NCI-H2029 (cell line): Measurements from ENCODE around the gene ELOVL5.
"Not testable (repeated sequence)": the region's sequence is repeated elsewhere in the genome, so short reads cannot be mapped to it uniquely, and the experiment has no call there.

Experiments
- DNase-seq: peaks from one replicate; lab custom pipeline; 2025; lab: John Stamatoyannopoulos, UW

Gene ELOVL5

GRCh38 chr6:53359095-53359842, 10.5 kb upstream of the ELOVL5 start:
- DNase-seq, result peak; percentile 85

- DNase-seq, result no peak
Observed at GRCh38 chr6:53358440-53359094, 9.8 kb upstream of the ELOVL5 start.

GRCh38 chr6:53357576-53358360, 9.0 kb upstream of the ELOVL5 start:
- DNase-seq, result no peak

- no peak for DNase-seq
Observed at GRCh38 chr6:53353624-53354023, 4.9 kb upstream of the ELOVL5 start.

GRCh38 chr6:53352360-53352759, 3.6 kb upstream of the ELOVL5 start:
- no peak for DNase-seq

- DNase-seq, result no peak
Observed at GRCh38 chr6:53349209-53349693, 501 bp upstream of the ELOVL5 start.

- peak; percentile 46 for DNase-seq
Observed at GRCh38 chr6:53347921-53348370, 804 bp downstream of the ELOVL5 start.

- DNase-seq, result peak; percentile 19
Observed at GRCh38 chr6:53347250-53347920, 1.4 kb downstream of the ELOVL5 start.

- not testable (repeated sequence) for DNase-seq
Observed at GRCh38 chr6:53346049-53346448, 2.7 kb downstream of the ELOVL5 start.

GRCh38 chr6:53344969-53345368, 3.8 kb downstream of the ELOVL5 start:
- no peak for DNase-seq

GRCh38 chr6:53343092-53343491, 5.7 kb downstream of the ELOVL5 start:
- DNase-seq, result no peak

- DNase-seq, result no peak
Observed at GRCh38 chr6:53342217-53342616, 6.5 kb downstream of the ELOVL5 start.

- DNase-seq, result no peak
Observed at GRCh38 chr6:53340536-53340935, 8.2 kb downstream of the ELOVL5 start.

- DNase-seq, result no peak
Observed at GRCh38 chr6:53339424-53339823, 9.3 kb downstream of the ELOVL5 start.

GRCh38 chr6:53338304-53338703, 10.4 kb downstream of the ELOVL5 start:
- no peak for DNase-seq

- DNase-seq, result no peak
Observed at GRCh38 chr6:53336070-53336469, 12.7 kb downstream of the ELOVL5 start.

GRCh38 chr6:53335224-53335994, 13.3 kb downstream of the ELOVL5 start:
- DNase-seq, result peak; percentile 68

- no peak for DNase-seq
Observed at GRCh38 chr6:53333439-53334408, 15.0 kb downstream of the ELOVL5 start.

GRCh38 chr6:53331678-53332077, 17.1 kb downstream of the ELOVL5 start:
- DNase-seq, result no peak

- no peak for DNase-seq
Observed at GRCh38 chr6:53330137-53330536, 18.6 kb downstream of the ELOVL5 start.
